HG02852 (cell line): Measurements from ENCODE around the gene DROSHA.
"Not testable (repeated sequence)": the region's sequence is repeated elsewhere in the genome, so short reads cannot be mapped to it uniquely, and the experiment has no call there.

Experiments used
- ATAC-seq: cut with Tn5 transposase; IDR thresholded peaks from one replicate; pipeline ENCODE4 v1.9.1; 2021; ENCODE audit warnings: mild to moderate bottlenecking, moderate library complexity; ENCODE audit not compliant: unreplicated experiment

DROSHA gene

GRCh38 chr5:31421806-31422586 lies 109.9 kb downstream of the DROSHA start:
- no peak for ATAC-seq

- no peak for ATAC-seq
These were observed 114.4 kb downstream of the DROSHA start for GRCh38 chr5:31417512-31417911.

DNA sequence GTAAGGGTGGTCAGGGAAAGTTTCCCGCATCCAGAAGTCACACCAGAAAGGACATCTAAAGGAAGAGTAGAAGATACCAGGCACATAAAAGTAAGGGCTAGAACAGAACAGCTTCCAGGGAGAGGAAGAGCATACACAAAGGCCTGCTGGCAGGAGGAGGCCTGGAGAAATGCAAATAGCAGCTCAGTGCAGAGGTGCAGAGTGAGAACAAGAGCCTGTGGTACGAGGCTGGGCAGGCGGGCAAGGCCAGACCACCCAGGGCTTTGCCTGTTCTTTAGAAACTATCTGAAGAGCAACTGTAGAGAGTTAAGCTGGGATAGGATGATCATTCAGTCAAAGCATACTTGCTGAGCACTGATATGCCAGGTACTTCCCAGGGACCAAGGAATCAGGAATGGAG lies 115.3 kb downstream of the DROSHA start:
- no peak for ATAC-seq

DNA sequence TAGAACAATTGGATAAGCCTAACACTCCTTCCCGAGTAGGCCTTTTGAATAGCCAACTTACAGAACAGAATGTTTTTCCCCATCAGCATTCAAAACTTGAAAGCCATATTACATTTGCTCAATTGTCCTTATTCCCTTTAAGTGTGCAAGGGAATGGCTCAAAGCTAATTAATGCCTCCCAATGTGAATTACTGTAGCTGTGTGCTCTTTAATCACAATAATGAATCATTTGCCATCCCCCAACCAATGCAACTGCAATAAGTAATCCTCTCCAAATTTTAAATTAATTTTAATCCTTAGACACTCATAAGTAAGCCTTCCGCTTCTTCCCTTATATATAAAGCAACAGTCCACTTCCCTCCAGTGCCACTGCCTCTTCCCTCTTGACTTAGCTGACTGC lies 115.9 kb downstream of the DROSHA start:
- no peak for ATAC-seq

DNA sequence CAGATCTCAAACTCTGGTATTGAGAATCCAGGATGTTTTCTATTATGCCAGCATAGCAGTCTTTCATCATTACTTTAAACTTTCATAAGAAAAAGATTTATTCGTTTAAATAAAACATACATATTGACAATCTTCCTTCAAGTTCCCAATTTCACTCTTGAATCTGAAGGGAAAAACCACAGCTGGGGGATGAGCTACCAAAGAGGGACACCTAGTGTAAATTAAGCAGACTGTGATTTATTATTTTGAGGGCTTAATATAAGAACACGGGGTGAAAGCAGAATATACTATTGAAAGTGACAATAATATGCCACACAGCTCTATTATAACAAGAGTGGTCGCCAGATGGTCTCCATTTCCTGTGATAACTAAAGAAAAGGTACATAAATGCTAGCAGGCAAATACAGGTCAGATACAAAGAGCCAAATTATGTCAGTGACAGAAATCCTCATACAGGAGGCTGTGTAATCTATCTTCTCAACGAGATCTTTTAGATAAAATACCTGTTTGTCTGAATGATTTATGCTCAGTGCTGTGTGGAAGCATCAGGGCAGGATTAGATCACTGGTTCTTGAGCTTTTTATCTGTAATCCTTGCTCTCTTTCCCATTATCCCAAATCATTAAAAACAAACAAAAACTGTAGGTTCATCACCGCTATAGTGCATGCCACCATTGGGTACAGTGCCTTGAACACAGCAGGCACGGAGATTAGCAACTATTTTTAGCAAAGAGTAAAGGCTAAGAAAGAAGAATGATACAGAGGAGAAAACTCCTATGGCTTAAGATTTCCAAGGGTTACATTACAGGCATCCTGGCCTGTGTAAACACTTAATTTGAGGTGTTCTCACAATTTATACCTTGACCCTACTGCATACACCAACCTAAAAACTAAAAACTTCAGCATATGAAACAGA lies 116.6 kb downstream of the DROSHA start:
- no peak for ATAC-seq

- ATAC-seq, result no peak
These were observed 118.7 kb downstream of the DROSHA start for GRCh38 chr5:31413030-31413812.

DNA sequence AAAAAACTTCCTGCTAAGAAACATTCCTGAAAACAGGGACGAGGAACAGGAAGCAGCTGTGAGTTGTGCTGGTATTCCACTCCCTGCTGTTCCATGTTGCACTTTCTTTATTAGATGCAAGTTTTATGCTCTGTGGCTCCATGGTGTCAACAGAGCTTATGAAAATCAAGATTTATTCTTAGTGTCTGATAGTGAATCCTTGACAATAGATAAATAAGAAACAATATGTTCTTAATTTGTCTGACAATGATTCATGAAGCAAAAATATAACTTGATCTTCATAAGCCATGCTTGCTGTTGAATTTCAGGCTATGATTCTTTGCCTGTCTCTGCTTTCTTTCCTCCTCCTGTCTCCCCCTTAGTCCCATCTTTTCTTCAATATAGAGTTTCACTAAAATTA lies 119.6 kb downstream of the DROSHA start:
- ATAC-seq, result no peak

- ATAC-seq, result no peak
These were observed 121.8 kb downstream of the DROSHA start for GRCh38 chr5:31410089-31410488.

DNA sequence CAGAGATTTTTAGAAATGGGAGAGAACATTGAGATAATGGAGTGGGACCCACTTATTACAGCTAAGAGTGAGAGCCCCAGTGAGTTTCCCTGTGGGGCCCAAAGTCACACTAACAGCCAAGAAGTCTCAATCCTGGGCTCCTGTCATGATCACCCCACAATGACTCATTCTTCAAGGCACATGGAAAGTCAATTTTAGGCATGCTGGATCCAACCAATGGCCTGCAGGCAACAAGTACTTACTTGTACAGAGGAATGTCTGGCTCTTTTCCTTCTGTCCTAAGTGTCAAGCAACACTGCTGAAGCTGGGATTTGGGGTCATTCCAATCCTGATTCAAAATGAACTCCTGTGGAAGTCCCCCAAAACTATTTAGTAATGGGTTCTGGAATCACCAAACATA lies 123.1 kb downstream of the DROSHA start:
- no peak for ATAC-seq

DNA sequence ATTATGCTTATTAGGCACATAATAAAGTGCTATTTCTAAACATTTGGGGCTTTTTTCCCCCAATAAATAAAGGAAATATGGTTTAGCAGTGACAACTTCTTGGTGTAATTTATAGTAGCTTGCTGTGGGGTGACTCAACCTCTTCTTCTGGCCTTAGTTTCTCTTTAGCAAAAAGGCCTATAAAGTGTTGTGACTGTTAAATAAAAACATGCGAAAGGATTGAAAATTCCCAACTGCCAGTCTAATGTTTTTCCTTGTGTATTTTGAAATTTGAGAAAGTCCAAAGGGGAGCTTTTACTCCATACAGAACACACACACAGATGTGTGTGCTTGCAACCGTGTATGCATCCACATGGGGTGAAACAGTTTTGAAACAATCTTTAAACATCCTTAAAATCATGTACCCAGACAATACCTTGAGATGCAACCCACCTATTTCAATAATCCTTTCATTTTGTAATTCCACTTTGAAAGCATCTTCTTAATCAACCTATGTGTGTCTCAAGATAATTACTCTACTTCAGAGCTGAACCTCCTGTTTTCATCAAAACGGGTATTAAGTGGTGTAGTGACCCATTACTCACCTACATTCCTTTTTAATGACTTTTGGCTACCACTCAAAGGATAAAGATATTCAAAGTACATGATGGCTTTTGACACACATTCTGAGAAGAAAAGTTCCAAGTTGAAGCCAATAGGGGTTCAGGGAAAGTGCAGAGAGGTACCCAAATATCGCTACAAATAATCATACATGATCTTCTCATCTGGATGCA lies 123.8 kb downstream of the DROSHA start:
- no peak for ATAC-seq

DNA sequence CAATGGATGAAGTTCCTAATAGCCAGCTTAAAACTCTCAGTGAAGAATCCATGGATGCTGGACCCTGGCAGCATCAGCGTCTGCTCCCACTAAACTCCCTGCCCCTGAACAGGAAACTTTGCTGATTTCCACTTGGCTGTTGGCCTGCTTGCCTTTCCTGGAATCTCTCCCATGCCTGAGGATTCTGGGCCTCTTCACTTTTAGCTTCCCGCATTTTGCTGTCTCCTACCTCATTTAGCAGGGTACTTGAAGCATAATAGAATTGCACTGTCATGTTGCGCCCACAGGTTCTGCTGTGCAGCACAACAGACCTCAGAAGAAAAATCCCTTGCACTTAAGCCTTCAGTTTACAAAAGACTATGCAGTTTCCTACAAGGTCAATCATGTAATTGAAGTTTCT lies 127.6 kb downstream of the DROSHA start:
- no peak for ATAC-seq

DNA sequence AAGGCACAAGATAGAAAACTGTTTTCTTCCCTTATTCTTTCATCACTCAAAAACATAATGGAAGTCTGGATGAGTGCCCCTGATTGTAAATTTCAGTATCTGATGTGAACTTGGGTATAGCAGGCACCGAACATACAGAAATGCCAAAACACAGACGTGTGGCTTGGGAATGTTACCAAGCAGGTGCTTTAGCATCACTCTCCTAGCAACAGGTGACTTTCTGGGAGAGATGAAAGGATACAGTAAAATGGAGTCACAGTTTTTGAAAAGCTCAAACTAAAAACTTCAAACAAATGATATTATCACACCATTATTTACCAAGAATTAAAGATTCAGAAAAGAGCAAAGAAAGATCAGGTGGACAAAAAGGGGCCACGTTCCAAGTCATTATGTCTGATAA lies 130.2 kb downstream of the DROSHA start:
- ATAC-seq, result no peak

GRCh38 chr5:31397926-31398557 lies 133.9 kb downstream of the DROSHA start:
- no peak for ATAC-seq

DNA sequence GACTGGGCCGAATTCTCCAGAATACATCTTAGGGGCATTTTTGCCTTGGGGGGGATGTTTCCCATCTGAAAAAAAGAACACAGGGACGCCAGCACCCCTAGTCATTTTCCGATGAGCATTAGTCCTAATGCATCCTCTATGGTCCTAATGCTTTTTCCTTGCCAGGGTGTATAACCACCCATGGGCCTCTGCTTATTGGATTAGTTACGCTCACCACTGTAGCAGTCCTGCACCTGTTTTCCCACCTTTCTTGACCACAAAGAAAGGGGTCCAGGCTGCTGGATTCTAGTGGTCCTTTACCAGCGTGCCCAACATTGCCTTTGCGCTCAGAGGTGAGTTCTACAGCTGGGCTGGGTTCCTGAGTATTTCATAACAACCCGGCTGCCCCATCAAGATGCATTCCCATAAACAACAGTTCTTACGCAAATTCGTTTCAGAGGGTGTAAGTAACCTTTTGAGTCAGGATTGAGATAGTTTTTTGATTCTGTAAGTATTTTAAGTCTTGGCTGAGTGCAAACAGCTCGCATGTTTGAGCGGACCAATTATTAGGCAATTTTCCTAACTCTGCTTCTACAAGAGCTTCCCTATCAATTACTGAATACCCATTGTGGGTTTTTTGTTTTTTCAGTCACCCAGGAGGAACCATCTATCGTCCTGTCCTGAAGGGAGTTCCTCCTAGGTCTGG lies 135.1 kb downstream of the DROSHA start:
- no peak for ATAC-seq

DNA sequence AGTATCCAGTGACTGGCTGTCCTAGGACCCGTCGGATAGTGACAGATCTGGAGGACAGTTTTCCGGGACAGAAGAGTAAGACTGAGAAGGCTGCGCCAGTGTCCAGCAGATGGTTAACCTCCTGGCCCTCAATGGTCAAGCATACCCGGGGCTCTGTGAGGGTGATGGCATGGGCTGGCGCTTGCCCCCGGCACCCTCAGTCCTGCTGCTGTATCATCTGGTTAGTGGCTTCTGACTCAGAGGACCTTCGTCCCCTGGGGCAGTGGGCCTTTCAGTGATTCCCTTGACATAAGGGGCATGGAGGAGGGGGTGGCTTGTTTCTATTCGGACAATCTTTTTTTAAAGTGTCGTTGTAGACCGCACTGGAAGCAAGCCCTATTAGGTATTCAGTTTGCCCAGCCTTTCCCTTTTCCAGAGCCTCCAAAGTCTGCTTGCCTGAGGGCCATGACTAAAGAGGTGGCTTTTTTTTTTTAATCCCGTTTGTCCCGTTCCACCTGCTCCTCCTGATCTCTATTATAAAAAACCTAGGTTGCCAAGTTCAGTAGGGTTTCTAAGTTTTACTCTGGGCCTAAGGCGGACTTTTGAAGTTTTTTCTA lies 136.3 kb downstream of the DROSHA start:
- not testable (repeated sequence) for ATAC-seq

DNA sequence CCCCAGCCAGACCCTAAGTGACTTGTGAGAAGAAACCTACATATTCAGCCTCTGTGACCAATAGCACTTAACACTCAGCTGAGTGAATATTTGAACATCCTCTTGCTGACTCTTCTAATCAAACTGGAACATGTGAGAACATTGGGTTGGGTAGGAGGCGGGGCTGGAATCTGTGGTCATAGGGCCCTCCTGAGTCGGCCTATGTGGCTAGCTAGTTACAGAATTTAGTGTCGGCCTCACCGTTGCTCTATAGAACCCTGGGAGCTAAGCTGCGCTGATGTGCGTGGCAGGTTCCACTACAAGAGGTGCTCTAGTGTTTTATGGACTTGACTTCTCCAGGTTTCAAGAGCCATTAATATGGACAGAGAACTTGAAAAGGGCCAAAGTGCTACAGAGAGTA lies 138.8 kb downstream of the DROSHA start:
- ATAC-seq, result no peak

- no peak for ATAC-seq
These were observed 139.8 kb downstream of the DROSHA start for GRCh38 chr5:31392061-31392460.

- no peak for ATAC-seq
These were observed 141.6 kb downstream of the DROSHA start for GRCh38 chr5:31390256-31390655.
